ENCODE data around the gene UBE3C. TPM values are rescaled to one million over a fixed set of nuclear protein-coding genes. Genes with fewer than 3 reads are reported as not detected.

Gene UBE3C
- total and polyA plus RNA-seq, 9 of the 15 experiments (the other 6 are each of a cell fraction or from before 2014, with no cell fraction given), result 9.6 to 91.7 (median 75.4) TPM

DNA sequence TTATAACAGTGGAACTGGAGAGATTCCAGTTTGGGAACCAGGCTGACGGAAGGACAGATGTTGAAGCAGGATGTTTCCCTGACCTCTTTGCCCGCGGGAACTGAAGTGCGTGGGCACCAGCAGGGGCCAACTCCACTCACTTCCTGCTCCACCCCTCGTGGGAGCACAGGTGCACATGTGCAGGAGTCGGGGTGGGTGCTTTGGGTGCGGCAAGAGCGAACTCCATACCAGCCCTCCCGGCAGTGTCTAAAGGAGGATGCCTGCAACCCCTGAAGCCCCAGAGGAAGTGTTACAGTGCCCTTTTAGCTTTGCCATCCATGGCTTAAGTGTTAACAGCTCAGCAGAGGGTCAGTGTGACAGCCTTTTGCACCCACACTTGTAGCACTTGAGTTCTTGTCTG is 27.4 kb upstream of the UBE3C start:
- H4K20me1 ChIP-seq (replicated peaks; ENCODE audit: control insufficient read depth, insufficient read depth, low read length), result no peaks in the 10 kb centered on the region
- no peaks in the 10 kb centered on the region for H3K36me3 ChIP-seq (ENCODE audit: control insufficient read depth, insufficient read depth, low read length)
- H3K9me1 ChIP-seq (ENCODE audit: control insufficient read depth, insufficient read depth, low read length), result no peaks in the 10 kb centered on the region
- TF ChIP-seq POLR2AphosphoS2 (IDR thresholded peaks at IDR 0.05; ENCODE audit: low read length) (no peak), IFI16 (CRISPR knock-in tag; IDR thresholded peaks at IDR 0.05) (no peak), PRPF4 (IDR thresholded peaks at IDR 0.05; ENCODE audit: insufficient read depth, low read depth, low read length, poor library complexity, severe bottlenecking) (no peak), CHCHD3 (CRISPR knock-in tag; IDR thresholded peaks at IDR 0.05) (no peak), ZNF174 (CRISPR knock-in tag; IDR thresholded peaks at IDR 0.05) (no peak), TSC22D4 (tag; IDR thresholded peaks at IDR 0.05) (no peak), KAT8 (IDR thresholded peaks at IDR 0.05; ENCODE audit: low read depth) (no peak), ZBTB1 (CRISPR knock-in tag; IDR thresholded peaks at IDR 0.05; ENCODE audit: borderline replicate concordance, low read depth) (no peak)
- TF ChIP-seq, protein P1, sequence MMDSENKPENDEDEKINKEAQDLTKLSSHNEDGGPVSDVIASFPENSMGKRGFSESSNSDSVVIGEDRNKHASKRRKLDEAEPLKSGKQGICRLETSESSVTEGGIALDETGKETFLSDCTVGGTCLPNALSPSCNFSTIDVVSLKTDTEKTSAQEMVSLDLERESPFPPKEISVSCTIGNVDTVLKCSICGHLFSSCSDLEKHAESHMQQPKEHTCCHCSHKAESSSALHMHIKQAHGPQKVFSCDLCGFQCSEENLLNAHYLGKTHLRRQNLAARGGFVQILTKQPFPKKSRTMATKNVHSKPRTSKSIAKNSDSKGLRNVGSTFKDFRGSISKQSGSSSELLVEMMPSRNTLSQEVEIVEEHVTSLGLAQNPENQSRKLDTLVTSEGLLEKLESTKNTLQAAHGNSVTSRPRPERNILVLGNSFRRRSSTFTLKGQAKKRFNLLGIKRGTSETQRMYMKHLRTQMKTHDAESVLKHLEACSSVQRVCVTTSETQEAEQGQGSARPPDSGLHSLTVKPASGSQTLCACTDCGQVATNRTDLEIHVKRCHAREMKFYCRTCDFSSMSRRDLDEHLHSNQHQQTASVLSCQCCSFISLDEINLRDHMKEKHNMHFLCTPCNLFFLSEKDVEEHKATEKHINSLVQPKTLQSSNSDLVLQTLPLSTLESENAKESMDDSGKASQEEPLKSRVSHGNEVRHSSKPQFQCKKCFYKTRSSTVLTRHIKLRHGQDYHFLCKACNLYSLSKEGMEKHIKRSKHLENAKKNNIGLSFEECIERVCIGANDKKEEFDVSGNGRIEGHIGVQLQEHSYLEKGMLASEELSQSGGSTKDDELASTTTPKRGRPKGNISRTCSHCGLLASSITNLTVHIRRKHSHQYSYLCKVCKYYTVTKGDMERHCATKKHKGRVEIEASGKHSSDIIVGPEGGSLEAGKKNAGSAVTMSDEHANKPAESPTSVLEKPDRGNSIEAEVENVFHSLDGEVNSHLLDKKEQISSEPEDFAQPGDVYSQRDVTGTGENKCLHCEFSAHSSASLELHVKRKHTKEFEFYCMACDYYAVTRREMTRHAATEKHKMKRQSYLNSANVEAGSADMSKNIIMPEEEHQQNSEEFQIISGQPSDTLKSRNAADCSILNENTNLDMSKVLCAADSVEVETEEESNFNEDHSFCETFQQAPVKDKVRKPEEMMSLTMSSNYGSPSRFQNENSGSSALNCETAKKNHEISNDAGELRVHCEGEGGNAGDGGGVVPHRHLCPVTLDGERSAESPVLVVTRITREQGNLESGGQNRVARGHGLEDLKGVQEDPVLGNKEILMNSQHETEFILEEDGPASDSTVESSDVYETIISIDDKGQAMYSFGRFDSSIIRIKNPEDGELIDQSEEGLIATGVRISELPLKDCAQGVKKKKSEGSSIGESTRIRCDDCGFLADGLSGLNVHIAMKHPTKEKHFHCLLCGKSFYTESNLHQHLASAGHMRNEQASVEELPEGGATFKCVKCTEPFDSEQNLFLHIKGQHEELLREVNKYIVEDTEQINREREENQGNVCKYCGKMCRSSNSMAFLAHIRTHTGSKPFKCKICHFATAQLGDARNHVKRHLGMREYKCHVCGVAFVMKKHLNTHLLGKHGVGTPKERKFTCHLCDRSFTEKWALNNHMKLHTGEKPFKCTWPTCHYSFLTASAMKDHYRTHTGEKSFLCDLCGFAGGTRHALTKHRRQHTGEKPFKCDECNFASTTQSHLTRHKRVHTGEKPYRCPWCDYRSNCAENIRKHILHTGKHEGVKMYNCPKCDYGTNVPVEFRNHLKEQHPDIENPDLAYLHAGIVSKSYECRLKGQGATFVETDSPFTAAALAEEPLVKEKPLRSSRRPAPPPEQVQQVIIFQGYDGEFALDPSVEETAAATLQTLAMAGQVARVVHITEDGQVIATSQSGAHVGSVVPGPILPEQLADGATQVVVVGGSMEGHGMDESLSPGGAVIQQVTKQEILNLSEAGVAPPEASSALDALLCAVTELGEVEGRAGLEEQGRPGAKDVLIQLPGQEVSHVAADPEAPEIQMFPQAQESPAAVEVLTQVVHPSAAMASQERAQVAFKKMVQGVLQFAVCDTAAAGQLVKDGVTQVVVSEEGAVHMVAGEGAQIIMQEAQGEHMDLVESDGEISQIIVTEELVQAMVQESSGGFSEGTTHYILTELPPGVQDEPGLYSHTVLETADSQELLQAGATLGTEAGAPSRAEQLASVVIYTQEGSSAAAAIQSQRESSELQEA (IDR thresholded peaks at IDR 0.05; ENCODE audit: low read depth), result no peak
- no peak overlapping the region for H3K4me3 ChIP-seq
- 2% methylated on average over 9 of the region's 9 CpGs for WGBS (ENCODE audit: insufficient coverage, low coverage, missing lambda C conversion rate)
- intact Hi-C loops (cut with micrococcal nuclease) (no loop called here), in situ Hi-C loops (cut with MboI) (no loop called here)
- POLR2A ChIA-PET, result no interaction called here
- DNase-seq (ENCODE audit: extremely low read depth in 1 of 4, low spot score in 3 of 4) (no peak), ATAC-seq (no peak), FAIRE-seq (no peak)
- CTCF ChIA-PET (ENCODE audit: low intra/inter-chr PET ratio), result no interaction called here
- no peaks in the 10 kb centered on the region for H3K4me1 ChIP-seq (replicated peaks in 1 of 2; ENCODE audit: control insufficient read depth in 2 of 2, insufficient read depth in 2 of 2, low read length in 2 of 2)
- H3K79me2 ChIP-seq (ENCODE audit: control insufficient read depth, insufficient read depth, low read length), result no peaks in the 10 kb centered on the region
- no peak overlapping the region for H3K4me2 ChIP-seq (ENCODE audit: insufficient read depth, low read length)
- peaks cover 31 to 54% of the 10 kb centered on the region in 2 experiments for H3K27me3 ChIP-seq (ENCODE audit: control insufficient read depth in 2 of 2, insufficient read depth in 2 of 2, low read length in 2 of 2)
- H2AFZ ChIP-seq (ENCODE audit: low read depth, low read length), result no peak overlapping the region
- no TSS peak for BruUV-seq (replicated peaks)
- peaks cover 2% of the 10 kb centered on the region; the same call in 1 of the 2 replicates for H3K9me3 ChIP-seq (replicated peaks; ENCODE audit: control insufficient read depth, insufficient read depth, low read depth, low read length)
- H3K9ac ChIP-seq (ENCODE audit: insufficient read depth in 1 of 2, low read depth in 2 of 2, low read length in 2 of 2), result no peak overlapping the region
- no peak overlapping the region for H3K27ac ChIP-seq (ENCODE audit: extremely low read depth, low read depth, low read length)

All from K562 (cell line).